SH-SY5Y (cell line): Measurements from ENCODE around the gene FBXL2.

Experiments
- GATA2 ChIP-seq: IDR thresholded peaks from 2 replicates; pipeline ENCODE4 v1.6.1; 2011; ENCODE audit warnings: mild to moderate bottlenecking, low read depth, low read length
- GATA3 ChIP-seq: IDR thresholded peaks from 2 replicates; pipeline ENCODE4 v1.6.1; 2011; ENCODE audit warnings: low read depth, mild to moderate bottlenecking, low read length, moderate library complexity

DNA sequence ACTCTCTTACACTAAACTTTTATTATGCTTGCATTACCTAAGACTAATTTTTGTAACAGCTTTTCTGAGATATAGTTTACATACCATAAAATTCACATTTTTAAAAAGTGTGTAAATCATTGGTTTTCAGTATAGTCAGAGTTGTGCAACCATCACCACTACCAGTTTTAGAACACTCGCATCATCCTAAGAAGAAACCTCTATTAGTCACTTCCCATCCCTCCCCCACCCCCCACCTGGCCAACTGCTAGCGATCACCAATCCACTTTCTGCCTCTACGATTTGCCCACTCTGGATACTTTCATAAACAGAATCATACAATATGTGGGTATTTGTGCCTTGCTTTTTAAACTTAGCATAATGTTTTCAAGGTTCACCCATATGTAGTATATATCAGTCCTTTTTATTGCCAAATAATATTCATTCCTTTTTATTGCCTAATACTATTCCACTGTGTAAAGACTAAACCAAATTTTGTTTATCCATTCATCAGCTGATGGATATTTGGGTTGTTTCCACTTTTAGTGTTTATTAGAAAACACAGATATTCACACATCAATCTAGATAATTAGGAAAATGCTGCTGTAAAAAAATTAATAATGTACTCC is 139.9 kb downstream of the FBXL2 start:
- TF ChIP-seq GATA2 (no peak), GATA3 (no peak)
